Ishikawa (cell line): ENCODE data around the gene TPH2.

Experiments used
- CEBPB ChIP-seq: IDR thresholded peaks from 2 replicates; pipeline ENCODE4 v1.6.1; 2012
- FOXM1 ChIP-seq: IDR thresholded peaks from 2 replicates; pipeline ENCODE4 v1.6.1; 2012; ENCODE audit warnings: low read depth, borderline replicate concordance
- NFIC ChIP-seq: IDR thresholded peaks from 2 replicates; pipeline ENCODE4 v1.6.1; 2012
- REST ChIP-seq: IDR thresholded peaks from 2 replicates; pipeline ENCODE4 v1.6.1; 2012; ENCODE audit warnings: low read depth, mild to moderate bottlenecking
- TCF12 ChIP-seq: IDR thresholded peaks from 2 replicates; pipeline ENCODE4 v1.6.1; 2012; ENCODE audit warnings: low read depth
- TEAD4 ChIP-seq: IDR thresholded peaks from 2 replicates; pipeline ENCODE4 v1.6.1; 2012

- TF ChIP-seq NFIC (no peak), TEAD4 (no peak), FOXM1 (no peak), REST (no peak), TCF12 (no peak), CEBPB (no peak)
Observed at GRCh38 chr12:71904629-71905028, 34.0 kb upstream of the TPH2 start.
